K562 (cell line): Measurements from ENCODE around the gene PRSS1. TPM values are rescaled to one million over a fixed set of nuclear protein-coding genes. Genes with fewer than 3 reads are reported as not detected.

Experiments
- ATAC-seq: fragments of 200-7000 bp; cut with Tn5 transposase; 3 replicates; pipeline ENCODE4 v1.9.1; 2020; ENCODE audit warnings: moderate library complexity
- BruUV-seq: library from RNA; stranded (reverse); fragments of 400-500 nt; replicated peaks from 2 replicates; lab custom pipeline; 2021; lab: Mats Ljungman, UMichigan
- CTCF ChIA-PET: fragments of 300-600 bp; formaldehyde crosslinking; extraction: SDS; loops from one replicate; lab custom pipeline; 2021; ENCODE audit warnings: low intra/inter-chr PET ratio; lab: Yijun Ruan, JAX
- POLR2A ChIA-PET: fragments of 300-600, 350-650 bp; sonication (Branson Sonifier 250); formaldehyde crosslinking; extraction: SDS; loops from one replicate; lab custom pipeline; 2021; ENCODE audit warnings: antibody characterized with exemption, inconsistent platforms; lab: Yijun Ruan, JAX
- DNase-seq, 4 experiments: peaks; one replicate each; pipeline versions ENCODE4 v3.0.0 to v3.0.0-alpha.2; 2011 to 2018; ENCODE audit warnings: low spot score in 3 of 4, mixed read lengths in 3 of 4; ENCODE audit errors: extremely low read depth in 1 of 4
- FAIRE-seq: peaks from 2 replicates; lab custom pipeline; 2011; peaks lifted over from hg19 to GRCh38; lab: Jason Lieb, UNC
- H2AFZ ChIP-seq: 2 replicates; pipeline ENCODE4 v1.6.0; 2011; ENCODE audit warnings: low read depth, low read length, control low read depth, inconsistent platforms
- H3K27ac ChIP-seq: fragments of 200-600 bp; 3 replicates; pipeline ENCODE4 v1.8.0; 2011; ENCODE audit warnings: low read depth, mild to moderate bottlenecking, control low read depth, inconsistent platforms, low read length, moderate library complexity, mixed read lengths; ENCODE audit errors: extremely low read depth
- H3K27me3 ChIP-seq, 2 experiments: fragments of 300-600 bp in 1 of 2; 2 replicates in 1 of 2; 3 replicates in 1 of 2; pipeline versions ENCODE4 v1.6.0 to v1.8.0; 2011; ENCODE audit warnings: inconsistent platforms in 2 of 2, low read length in 2 of 2, mild to moderate bottlenecking in 1 of 2, mixed read lengths in 1 of 2, moderate library complexity in 1 of 2; ENCODE audit not compliant: control insufficient read depth in 2 of 2, insufficient read depth in 2 of 2
- H3K36me3 ChIP-seq: fragments of 300-600 bp; 3 replicates; pipeline ENCODE4 v1.8.0; 2011; ENCODE audit warnings: mild to moderate bottlenecking, low read length, inconsistent platforms; ENCODE audit not compliant: control insufficient read depth, insufficient read depth
- H3K4me1 ChIP-seq, 2 experiments: fragments of 200-600 bp in 1 of 2; replicated peaks in 1 of 2; 2 replicates in 1 of 2; 3 replicates in 1 of 2; pipeline versions ENCODE4 v1.5.1 to v1.8.0; 2011; ENCODE audit warnings: inconsistent platforms in 2 of 2, low read length in 2 of 2, mild to moderate bottlenecking in 1 of 2, mixed read lengths in 1 of 2, moderate library complexity in 1 of 2; ENCODE audit not compliant: control insufficient read depth in 2 of 2, insufficient read depth in 2 of 2
- H3K4me2 ChIP-seq: 2 replicates; pipeline ENCODE4 v1.6.1; 2011; ENCODE audit warnings: low read length, control low read depth, inconsistent platforms, mixed read lengths; ENCODE audit not compliant: insufficient read depth
- H3K4me3 ChIP-seq: fragments of 200-600 bp; sonication (generic), shearing (Covaris generic); 2 replicates; pipeline ENCODE4 v1.5.1; 2016; ENCODE audit warnings: control low read depth, inconsistent platforms
- H3K79me2 ChIP-seq: fragments of 200-600 bp; 3 replicates; pipeline ENCODE4 v1.8.0; 2011; ENCODE audit warnings: low read length, inconsistent platforms; ENCODE audit not compliant: control insufficient read depth, insufficient read depth
- H3K9ac ChIP-seq, 2 experiments: 2 replicates each; pipeline versions ENCODE4 v1.6.0 to v1.6.1; 2011; ENCODE audit warnings: low read depth in 2 of 2, low read length in 2 of 2, control low read depth in 1 of 2, inconsistent platforms in 1 of 2, mild to moderate bottlenecking in 1 of 2, mixed read lengths in 1 of 2; ENCODE audit not compliant: insufficient read depth in 1 of 2
- H3K9me1 ChIP-seq: one replicate; pipeline ENCODE4 v1.6.0; 2011; ENCODE audit warnings: inconsistent platforms, mild to moderate bottlenecking, low read length, moderate library complexity; ENCODE audit not compliant: control insufficient read depth, insufficient read depth
- H3K9me3 ChIP-seq: replicated peaks from 2 replicates; pipeline ENCODE4 v1.5.1; 2011; ENCODE audit warnings: low read depth, low read length, inconsistent platforms; ENCODE audit not compliant: control insufficient read depth, insufficient read depth
- H4K20me1 ChIP-seq: replicated peaks from 2 replicates; pipeline ENCODE4 v1.6.1; 2011; ENCODE audit warnings: low read length, inconsistent platforms, mixed read lengths; ENCODE audit not compliant: control insufficient read depth, insufficient read depth
- ETS1 ChIP-seq: conservative IDR thresholded peaks from 2 replicates; pipeline ENCODE4 v1.6.1; 2011; ENCODE audit warnings: low read depth, mild to moderate bottlenecking, low read length; ENCODE audit not compliant: control insufficient read depth
- FOXM1 ChIP-seq, 2 experiments: fragments of 450-650 bp in 1 of 2; sonication (generic) in 1 of 2; formaldehyde crosslinking in 1 of 2; IDR thresholded peaks; 2 replicates each; pipeline versions ENCODE4 v1.6.1 to v1.9.0; 2017 to 2022; ENCODE audit warnings: low read depth in 2 of 2, mild to moderate bottlenecking in 2 of 2, missing genetic modification reagents in 1 of 2, moderate library complexity in 1 of 2
- KDM1A ChIP-seq, 2 experiments: fragments of 450-650 bp; IDR thresholded peaks; 2 replicates each; pipeline ENCODE4 v1.6.1; 2016; ENCODE audit warnings: mild to moderate bottlenecking in 2 of 2
- NFIC ChIP-seq: fragments of 450-650 bp; IDR thresholded peaks from 2 replicates; pipeline ENCODE4 v1.6.1; 2017; ENCODE audit warnings: mild to moderate bottlenecking, inconsistent platforms
- NFIX ChIP-seq: fragments of 250-450 bp; sonication (Bioruptor Pico); IDR thresholded peaks from 2 replicates; pipeline ENCODE4 v1.4.0; 2020; ENCODE audit warnings: low read depth, mild to moderate bottlenecking, moderate library complexity
- PHF8 ChIP-seq: fragments of 200-600 bp; sonication (generic); IDR thresholded peaks from 2 replicates; pipeline ENCODE4 v1.6.1; 2012; ENCODE audit warnings: mixed run types, mild to moderate bottlenecking, inconsistent platforms, low read length, moderate library complexity, borderline replicate concordance
- RREB1 ChIP-seq: fragments of 250-450 bp; sonication (Bioruptor Pico); IDR thresholded peaks from 2 replicates; pipeline ENCODE4 v1.4.0; 2020
- SRSF1 ChIP-seq: fragments of 200-400 bp; formaldehyde crosslinking; IDR thresholded peaks from 2 replicates; pipeline ENCODE4 v1.6.1; 2017; ENCODE audit warnings: mild to moderate bottlenecking, low read depth, low read length, moderate library complexity
- YY1 ChIP-seq, 3 experiments: IDR thresholded peaks; 2 replicates each; pipeline ENCODE4 v1.6.1; 2011; ENCODE audit warnings: low read length in 2 of 3, mild to moderate bottlenecking in 2 of 3, moderate library complexity in 2 of 3, borderline replicate concordance in 1 of 3, control low read depth in 1 of 3, low read depth in 1 of 3; ENCODE audit not compliant: insufficient read depth in 3 of 3, insufficient replicate concordance in 2 of 3, control insufficient read depth in 1 of 3, insufficient read length in 1 of 3; ENCODE audit errors: extremely low read depth in 1 of 3
- ZNF583 ChIP-seq: fragments of 250-450 bp; sonication (Bioruptor Pico); IDR thresholded peaks from 2 replicates; pipeline ENCODE4 v1.4.0; 2020
- in situ Hi-C: fragments of 300-500 bp; cut with MboI; formaldehyde crosslinking; loops from 4 replicates; pipeline ENCODE4 v1.15.0; 2018; ENCODE audit warnings: inconsistent platforms, mixed read lengths
- intact Hi-C: fragments of 100-400 bp; cut with micrococcal nuclease; formaldehyde crosslinking; loops from 2 replicates; pipeline ENCODE4 v1.14.2; 2022
- polyA plus RNA-seq, 8 experiments: library from polyadenylated mRNA; depleted of rRNA in 4 of 8; stranded (reverse) in 5 of 8; unstranded in 3 of 8; fragments of >200 nt; fragmentation: Nextera tagmentation in 2 of 8; fragmentation: Illumina TruSeq in 1 of 8; extraction: Ambion mirVana in 2 of 8; extraction: Trizol in 1 of 8; gene quantifications; 2 replicates each; pipeline versions ENCODE4 v1.2.1 to v1.2.3, GENCODE V29; 2011 to 2014; ENCODE audit warnings: inconsistent platforms in 1 of 8, missing spikeins in 1 of 8
- total RNA-seq, 7 experiments: library from RNA; depleted of rRNA in 6 of 7; stranded (reverse); fragments of >200 nt in 6 of 7; fragmentation: Illumina TruSeq in 2 of 7; extraction: Trizol in 2 of 7; gene quantifications; 2 replicates each; pipeline versions ENCODE4 v1.2.1 to v1.2.3, GENCODE V29; 2011 to 2021; ENCODE audit warnings: low replicate concordance in 1 of 7

The PRSS1 gene
- total and polyA plus RNA-seq, 9 of the 15 experiments (the other 6 are each of a cell fraction or from before 2014, with no cell fraction given) = 0.07 to 6.6 (median 0.20) TPM; not detected in 6

GRCh38 chr7:142772673-142773072 is 23.4 kb downstream of the PRSS1 start:
- Histone ChIP-seq H3K27me3 (peaks cover 0 to 31% of the 10 kb centered on the region in 2 experiments; a peak in 4 of 5 replicates), H3K9me3 (no peaks in the 10 kb centered on the region), H3K9ac (no peak overlapping the region), H3K79me2 (no peaks in the 10 kb centered on the region), H3K36me3 (no peaks in the 10 kb centered on the region), H4K20me1 (no peaks in the 10 kb centered on the region; the same call in 1 of the 2 replicates), H2AFZ (no peak overlapping the region), H3K4me3 (no peak overlapping the region), H3K9me1 (no peaks in the 10 kb centered on the region), H3K4me1 (no peaks in the 10 kb centered on the region; a peak in 1 of 5 replicates), H3K27ac (no peak overlapping the region), H3K4me2 (no peak overlapping the region)
- DNase-seq (no peak), ATAC-seq (no peak), FAIRE-seq (no peak)
- POLR2A ChIA-PET = interaction anchor here (0.5 to 0.7 kb wide), 3 partner anchors 163 to 417 kb away, joined by 3 to 5 read pairs (median 3); no protein-coding TSS in a partner anchor
- in situ Hi-C loops (no loop called here), intact Hi-C loops (no loop called here)
- CTCF ChIA-PET = no interaction called here
- no TSS peak for BruUV-seq
- TF ChIP-seq YY1 (IDR thresholded peaks at IDR 0.05; ENCODE audit: borderline replicate concordance in 1 of 3, control insufficient read depth in 1 of 3, extremely low read depth in 1 of 3, insufficient read depth in 3 of 3, insufficient read length in 1 of 3, insufficient replicate concordance in 2 of 3, low read depth in 1 of 3, low read length in 2 of 3) (no peak), FOXM1 (IDR thresholded peaks at IDR 0.05; ENCODE audit: low read depth) (no peak), FOXM1 (CRISPR knock-in tag; IDR thresholded peaks at IDR 0.05; ENCODE audit: low read depth) (no peak), PHF8 (no peak), RREB1 (CRISPR knock-in tag) (no peak), NFIC (no peak), SRSF1 (no peak), NFIX (no peak), ZNF583 (CRISPR knock-in tag) (no peak), ETS1 (no peak), KDM1A (IDR thresholded peaks at IDR 0.05) (no peak)
